Osteocyte (in vitro differentiated cells): Measurements from ENCODE around the gene MAT1A. TPM values are rescaled to one million over a fixed set of nuclear protein-coding genes. Genes with fewer than 3 reads are reported as not detected.

Experiments
- DNase-seq: peaks from one replicate; pipeline ENCODE4 v3.0.0; 2021; ENCODE audit warnings: mixed read lengths; ENCODE audit not compliant: unreplicated experiment; ENCODE audit errors: extremely low spot score
- H3K27ac Mint-ChIP-seq: one replicate; pipeline ENCODE4 v1.8.0; 2021; ENCODE audit warnings: mild to moderate bottlenecking, mixed read lengths; ENCODE audit not compliant: unreplicated experiment
- H3K27me3 Mint-ChIP-seq: one replicate; pipeline ENCODE4 v1.8.0; 2021; ENCODE audit warnings: mixed read lengths; ENCODE audit not compliant: unreplicated experiment
- H3K36me3 Mint-ChIP-seq: one replicate; pipeline ENCODE4 v1.8.0; 2021; ENCODE audit warnings: mixed read lengths; ENCODE audit not compliant: unreplicated experiment
- H3K4me1 Mint-ChIP-seq: one replicate; pipeline ENCODE4 v1.8.0; 2021; ENCODE audit warnings: mixed read lengths; ENCODE audit not compliant: unreplicated experiment
- H3K4me3 Mint-ChIP-seq: one replicate; pipeline ENCODE4 v1.8.0; 2021; ENCODE audit warnings: mild to moderate bottlenecking, moderate library complexity, mixed read lengths; ENCODE audit not compliant: unreplicated experiment
- H3K9me3 Mint-ChIP-seq: one replicate; pipeline ENCODE4 v1.8.0; 2021; ENCODE audit warnings: mixed read lengths; ENCODE audit not compliant: unreplicated experiment
- total RNA-seq: library from RNA; stranded (reverse); gene quantifications from 2 replicates; pipeline ENCODE4 v1.2.1, GENCODE V29; 2021
- TF ChIP-seq, protein P1 (sequence below): fragments of 200-600 bp; sonication (generic); IDR thresholded peaks from 2 replicates; pipeline ENCODE4 v1.5.0; 2021; ENCODE audit warnings: antibody characterized with exemption, mild to moderate bottlenecking, moderate library complexity

MAT1A gene
- total RNA-seq, 1 donor from 2014 or later: not detected

GRCh38 chr10:80322711-80323110, 33.3 kb upstream of the MAT1A start:
- no peaks in the 10 kb centered on the region for H3K36me3 Mint-ChIP-seq
- no peaks in the 10 kb centered on the region for H3K9me3 Mint-ChIP-seq
- DNase-seq: no peak
- TF ChIP-seq, protein P1, sequence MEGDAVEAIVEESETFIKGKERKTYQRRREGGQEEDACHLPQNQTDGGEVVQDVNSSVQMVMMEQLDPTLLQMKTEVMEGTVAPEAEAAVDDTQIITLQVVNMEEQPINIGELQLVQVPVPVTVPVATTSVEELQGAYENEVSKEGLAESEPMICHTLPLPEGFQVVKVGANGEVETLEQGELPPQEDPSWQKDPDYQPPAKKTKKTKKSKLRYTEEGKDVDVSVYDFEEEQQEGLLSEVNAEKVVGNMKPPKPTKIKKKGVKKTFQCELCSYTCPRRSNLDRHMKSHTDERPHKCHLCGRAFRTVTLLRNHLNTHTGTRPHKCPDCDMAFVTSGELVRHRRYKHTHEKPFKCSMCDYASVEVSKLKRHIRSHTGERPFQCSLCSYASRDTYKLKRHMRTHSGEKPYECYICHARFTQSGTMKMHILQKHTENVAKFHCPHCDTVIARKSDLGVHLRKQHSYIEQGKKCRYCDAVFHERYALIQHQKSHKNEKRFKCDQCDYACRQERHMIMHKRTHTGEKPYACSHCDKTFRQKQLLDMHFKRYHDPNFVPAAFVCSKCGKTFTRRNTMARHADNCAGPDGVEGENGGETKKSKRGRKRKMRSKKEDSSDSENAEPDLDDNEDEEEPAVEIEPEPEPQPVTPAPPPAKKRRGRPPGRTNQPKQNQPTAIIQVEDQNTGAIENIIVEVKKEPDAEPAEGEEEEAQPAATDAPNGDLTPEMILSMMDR: no peak
- H3K27me3 Mint-ChIP-seq: peaks cover 21% of the 10 kb centered on the region
- H3K4me1 Mint-ChIP-seq: peaks cover 5% of the 10 kb centered on the region
- no peak overlapping the region for H3K4me3 Mint-ChIP-seq
- no peak overlapping the region for H3K27ac Mint-ChIP-seq

GRCh38 chr10:80322158-80322557, 32.7 kb upstream of the MAT1A start:
- Mint-ChIP-seq H3K9me3 (no peaks in the 10 kb centered on the region), H3K4me3 (no peak overlapping the region)
- TF ChIP-seq, protein P1: no peak

DNA sequence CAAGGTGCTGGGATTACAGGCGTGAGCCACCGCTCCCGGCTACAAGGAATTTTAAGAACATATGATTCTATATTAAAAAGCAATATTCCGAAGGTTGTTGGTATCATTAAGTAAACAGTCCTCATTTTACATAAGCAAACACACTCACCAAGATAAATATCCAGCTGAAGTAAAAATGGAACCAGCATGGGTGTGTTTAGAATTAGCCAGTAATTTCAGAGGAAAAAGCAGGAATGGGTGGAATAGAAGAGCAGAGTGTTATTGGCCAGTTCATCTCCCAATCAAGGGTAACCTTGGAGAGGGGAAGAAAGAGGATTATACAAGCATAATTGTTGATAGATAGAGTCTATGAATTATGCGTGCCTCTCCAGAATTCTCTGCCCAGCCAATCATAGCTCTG, 31.7 kb upstream of the MAT1A start:
- peaks cover 5% of the 10 kb centered on the region for H3K4me1 Mint-ChIP-seq
- TF ChIP-seq, protein P1: no peak
- no peaks in the 10 kb centered on the region for H3K36me3 Mint-ChIP-seq
- peaks cover 21% of the 10 kb centered on the region for H3K27me3 Mint-ChIP-seq
- no peaks in the 10 kb centered on the region for H3K9me3 Mint-ChIP-seq
- DNase-seq: no peak
- H3K27ac Mint-ChIP-seq: no peak overlapping the region
- no peak overlapping the region for H3K4me3 Mint-ChIP-seq

More at GRCh38 chr10:80322158-80322557, 32.7 kb upstream of the MAT1A start:
- Mint-ChIP-seq H3K36me3 (no peaks in the 10 kb centered on the region), H3K27ac (no peak overlapping the region), H3K4me1 (peaks cover 5% of the 10 kb centered on the region), H3K27me3 (peaks cover 21% of the 10 kb centered on the region)
- no peak for DNase-seq

- H3K27me3 Mint-ChIP-seq: peaks cover 17% of the 10 kb centered on the region
- H3K27ac Mint-ChIP-seq: no peak overlapping the region
- TF ChIP-seq, protein P1: no peak
- H3K9me3 Mint-ChIP-seq: no peaks in the 10 kb centered on the region
- H3K36me3 Mint-ChIP-seq: no peaks in the 10 kb centered on the region
- H3K4me1 Mint-ChIP-seq: peaks cover 5% of the 10 kb centered on the region
- no peak overlapping the region for H3K4me3 Mint-ChIP-seq
- DNase-seq: no peak
Observed at GRCh38 chr10:80320377-80320776, 30.9 kb upstream of the MAT1A start.

- Mint-ChIP-seq H3K4me3 (no peak overlapping the region), H3K36me3 (no peaks in the 10 kb centered on the region), H3K27me3 (peaks cover 11% of the 10 kb centered on the region), H3K9me3 (no peaks in the 10 kb centered on the region), H3K27ac (no peak overlapping the region), H3K4me1 (peaks cover 5% of the 10 kb centered on the region)
- DNase-seq: no peak
- TF ChIP-seq, protein P1: no peak
Observed at GRCh38 chr10:80319725-80320290, 30.4 kb upstream of the MAT1A start.
